ACHN (cell line): Measurements from ENCODE around the gene SSR2.

Experiments used
- DNase-seq: peaks from one replicate; pipeline ENCODE4 v3.0.0-alpha.2; 2015
- in situ Hi-C: cut with HindIII; loops from 2 replicates; pipeline ENCODE4 v1.10.0; 2017; ENCODE audit warnings: low sequenced_read_pairs, low pct_ligation_motif_present, low pct_unique_long_range_greater_than_20kb

Gene SSR2

GRCh38 chr1:155964193-155964592 is 56.6 kb downstream of the SSR2 start:
- in situ Hi-C loops, result no loop called here
- DNase-seq, result no peak

GRCh38 chr1:155962599-155963211 is 58.0 kb downstream of the SSR2 start:
- DNase-seq, result peak; percentile 41
- in situ Hi-C loops, result no loop called here

- peak; percentile 99 for DNase-seq
- in situ Hi-C loops, result no loop called here
Measured at GRCh38 chr1:155961937-155962336, 58.8 kb downstream of the SSR2 start.

- no peak for DNase-seq
- in situ Hi-C loops, result no loop called here
Measured at GRCh38 chr1:155960081-155960745, 60.5 kb downstream of the SSR2 start.
